GM12872 (cell line): ENCODE data around the gene TMEM176A.

Source experiments
- TF ChIP-seq, protein P1 (sequence below): IDR thresholded peaks from 3 replicates; pipeline ENCODE4 v1.5.1; 2011; ENCODE audit warnings: low read depth, mild to moderate bottlenecking, low read length, moderate library complexity; ENCODE audit not compliant: insufficient read depth

Gene TMEM176A

DNA sequence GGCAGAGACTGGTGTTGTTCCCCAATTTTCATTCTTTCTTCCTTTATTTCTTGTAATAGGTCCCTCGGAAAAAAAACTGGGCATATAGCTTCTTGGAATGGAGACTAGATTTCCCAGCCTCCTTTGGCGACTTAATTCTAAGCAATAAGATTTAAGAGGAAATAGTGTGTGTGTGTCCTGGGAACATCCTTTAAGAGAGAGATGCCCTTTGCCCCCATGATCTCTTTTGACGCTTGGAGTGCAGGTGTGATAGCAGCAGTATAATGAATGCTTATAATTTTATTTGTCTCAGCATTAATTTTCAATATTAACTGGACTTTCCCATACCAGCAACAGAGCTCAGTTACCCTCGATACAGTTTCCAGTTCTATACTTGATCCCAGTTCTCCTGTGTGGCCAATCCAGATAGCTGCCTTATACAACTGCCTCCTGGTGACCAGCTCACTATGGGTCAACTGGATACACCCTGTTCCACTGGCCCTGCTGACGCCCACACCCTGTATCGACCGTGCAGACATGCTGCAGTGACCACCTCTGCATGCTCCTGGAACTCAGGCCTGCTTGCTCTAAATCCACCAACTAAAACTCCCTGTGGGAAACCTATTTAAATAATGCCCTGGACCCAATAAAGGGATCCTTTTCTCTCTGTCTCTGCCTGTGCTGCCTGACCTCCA lies 13.9 kb downstream of the TMEM176A start:
- TF ChIP-seq, protein P1, sequence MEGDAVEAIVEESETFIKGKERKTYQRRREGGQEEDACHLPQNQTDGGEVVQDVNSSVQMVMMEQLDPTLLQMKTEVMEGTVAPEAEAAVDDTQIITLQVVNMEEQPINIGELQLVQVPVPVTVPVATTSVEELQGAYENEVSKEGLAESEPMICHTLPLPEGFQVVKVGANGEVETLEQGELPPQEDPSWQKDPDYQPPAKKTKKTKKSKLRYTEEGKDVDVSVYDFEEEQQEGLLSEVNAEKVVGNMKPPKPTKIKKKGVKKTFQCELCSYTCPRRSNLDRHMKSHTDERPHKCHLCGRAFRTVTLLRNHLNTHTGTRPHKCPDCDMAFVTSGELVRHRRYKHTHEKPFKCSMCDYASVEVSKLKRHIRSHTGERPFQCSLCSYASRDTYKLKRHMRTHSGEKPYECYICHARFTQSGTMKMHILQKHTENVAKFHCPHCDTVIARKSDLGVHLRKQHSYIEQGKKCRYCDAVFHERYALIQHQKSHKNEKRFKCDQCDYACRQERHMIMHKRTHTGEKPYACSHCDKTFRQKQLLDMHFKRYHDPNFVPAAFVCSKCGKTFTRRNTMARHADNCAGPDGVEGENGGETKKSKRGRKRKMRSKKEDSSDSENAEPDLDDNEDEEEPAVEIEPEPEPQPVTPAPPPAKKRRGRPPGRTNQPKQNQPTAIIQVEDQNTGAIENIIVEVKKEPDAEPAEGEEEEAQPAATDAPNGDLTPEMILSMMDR = no peak

DNA sequence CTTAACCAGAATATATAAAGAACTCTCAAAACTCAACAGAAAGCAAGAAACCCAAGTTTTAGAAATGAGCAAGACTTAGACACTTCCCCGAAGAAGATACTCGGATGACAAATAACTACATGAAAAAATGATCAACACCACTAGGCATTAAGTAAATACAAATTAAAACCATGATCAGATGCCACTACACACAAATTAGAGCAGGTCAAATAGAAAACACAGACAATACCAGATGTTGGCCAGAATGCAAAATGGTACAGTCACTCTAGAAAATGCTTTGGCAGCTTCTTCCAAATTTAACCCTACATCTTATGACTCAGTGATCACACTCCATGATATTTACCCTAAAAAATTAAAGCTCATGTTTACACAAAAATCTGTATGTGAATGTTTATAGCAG lies 18.4 kb downstream of the TMEM176A start:
- TF ChIP-seq, protein P1 = no peak

DNA sequence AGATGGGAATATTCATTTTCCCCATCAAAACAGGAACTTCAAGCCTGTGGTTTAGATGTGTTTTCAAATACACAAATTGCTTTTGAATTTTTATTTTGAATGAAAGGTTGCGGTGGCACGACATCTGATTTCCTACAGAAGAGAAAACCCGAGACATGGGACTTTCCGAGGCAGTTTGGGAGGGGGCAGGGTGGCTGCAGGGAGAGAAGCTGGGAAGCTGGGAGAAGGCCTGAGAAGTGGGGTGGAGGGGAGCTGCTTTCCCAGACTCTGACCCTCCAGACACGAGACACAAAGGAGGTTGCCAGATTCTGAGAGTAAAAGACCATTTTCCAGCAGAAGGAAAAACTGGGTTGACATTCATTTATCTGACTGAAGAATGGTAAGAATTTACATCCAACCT lies 19.6 kb downstream of the TMEM176A start:
- TF ChIP-seq, protein P1 = no peak

DNA sequence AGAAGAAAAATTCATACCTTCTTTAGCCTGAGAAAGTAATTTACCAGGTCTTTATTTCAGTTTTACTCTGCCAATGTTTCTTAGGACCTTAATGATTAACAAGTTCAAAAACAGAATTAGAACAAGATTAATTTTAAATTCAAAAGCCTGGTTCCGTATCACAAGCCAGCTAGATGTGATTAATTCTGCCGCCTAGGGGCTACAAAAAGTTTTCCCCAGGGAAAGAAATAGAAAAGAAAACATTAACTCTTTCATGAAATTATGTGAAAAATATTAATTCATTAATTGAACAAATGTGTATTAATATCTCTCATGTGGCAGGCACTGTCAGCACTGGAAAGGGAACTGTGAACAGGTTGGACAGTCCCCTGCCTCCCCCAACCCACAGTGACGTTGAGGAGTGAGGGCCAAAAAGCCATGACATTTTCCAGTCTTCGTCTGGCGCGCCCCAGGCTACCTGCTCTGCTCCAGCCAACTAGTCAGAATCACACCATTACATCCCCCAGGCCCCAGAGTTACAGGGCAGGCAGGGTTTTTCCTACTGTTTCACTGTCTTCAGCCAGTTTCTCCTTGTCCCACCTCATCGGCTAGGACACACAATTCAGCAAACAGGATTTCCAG lies 20.1 kb downstream of the TMEM176A start:
- TF ChIP-seq, protein P1 = no peak

DNA sequence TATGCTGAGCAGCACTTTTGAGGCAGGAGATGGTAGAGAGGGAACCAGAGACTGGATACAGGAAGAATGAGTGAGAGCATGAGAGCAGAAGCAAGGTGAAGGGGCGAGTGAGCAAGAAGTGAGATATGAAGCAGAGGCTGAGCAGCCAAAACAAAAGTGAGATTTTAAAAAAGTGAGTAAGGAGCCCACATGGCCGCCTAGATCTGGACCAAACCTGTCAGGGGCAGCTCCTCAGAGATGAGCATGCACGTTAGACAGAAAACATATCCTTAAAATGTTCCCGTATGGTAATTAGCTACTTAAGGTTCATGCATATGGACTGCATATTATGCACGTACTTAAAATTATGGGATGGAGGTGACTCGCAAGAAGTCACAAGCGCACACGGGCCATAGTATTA lies 22.5 kb downstream of the TMEM176A start:
- TF ChIP-seq, protein P1 = no peak

DNA sequence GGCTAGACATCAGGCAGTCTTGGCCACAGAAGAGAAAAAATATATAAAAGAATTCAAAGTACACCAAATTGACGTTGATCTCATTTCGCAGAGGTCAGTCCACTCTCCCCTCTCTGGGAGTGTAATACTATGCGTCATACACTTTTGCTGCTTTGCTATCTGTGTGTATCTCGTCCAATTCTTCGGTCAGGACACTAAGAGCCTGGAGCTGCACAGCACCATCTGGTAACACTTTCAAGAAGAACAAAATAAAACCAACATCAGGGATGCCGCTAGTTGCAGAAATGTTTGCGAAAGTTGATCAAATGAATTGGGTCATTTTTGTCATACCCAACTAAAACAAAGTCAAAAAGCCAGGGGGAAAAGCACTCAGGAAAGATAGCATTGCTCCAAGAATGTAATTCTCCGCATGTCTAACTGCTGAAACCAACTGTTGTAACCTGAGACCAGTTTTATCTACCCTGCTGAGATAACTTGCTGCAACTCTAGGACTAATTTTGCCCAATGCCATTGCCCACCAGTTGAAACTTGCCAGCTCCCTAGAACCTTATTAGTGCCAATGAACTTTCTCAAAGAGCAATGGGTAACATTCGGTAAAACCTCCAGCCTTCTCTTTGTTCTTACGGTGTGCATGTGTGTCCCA lies 23.0 kb downstream of the TMEM176A start:
- TF ChIP-seq, protein P1 = no peak

DNA sequence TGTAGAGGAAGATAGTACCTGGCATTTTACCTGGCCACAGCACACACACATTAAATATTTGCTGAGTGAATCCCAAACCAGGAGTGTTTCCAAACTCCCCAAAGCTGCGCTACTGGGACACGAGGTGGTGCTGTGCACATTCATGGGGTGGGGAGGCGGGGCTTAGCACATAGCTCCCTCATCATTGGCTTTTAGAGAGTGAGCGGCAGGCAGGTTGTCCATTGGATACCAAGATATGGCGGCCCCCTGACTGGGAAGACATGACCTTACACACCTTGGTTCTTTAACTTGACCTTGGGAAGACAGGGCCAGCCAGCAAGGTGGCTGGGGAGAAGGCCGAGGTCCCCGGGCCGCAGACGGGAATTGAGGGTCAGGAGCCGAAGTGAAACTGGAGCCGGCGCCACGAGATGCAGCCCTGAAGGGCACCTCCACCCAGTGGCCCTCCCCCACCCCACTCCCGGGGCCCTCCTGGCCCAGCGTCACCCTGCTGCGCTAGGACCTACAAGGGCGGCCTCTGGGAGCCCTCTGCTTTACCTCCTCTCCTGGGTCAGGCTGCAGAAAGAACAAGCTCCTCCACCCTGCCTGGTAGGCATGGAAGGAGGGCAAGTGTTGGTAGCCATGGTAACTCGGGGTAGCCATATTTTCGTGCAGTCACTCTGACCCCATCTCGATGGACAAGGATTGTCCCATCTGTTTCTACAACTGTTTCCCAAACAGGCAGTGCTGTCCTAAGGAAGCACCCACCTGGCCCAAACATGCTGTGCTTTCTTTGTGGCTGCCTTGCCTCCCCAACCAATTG lies 24.0 kb downstream of the TMEM176A start:
- TF ChIP-seq, protein P1 = no peak
